OCI-LY7 (cell line): ENCODE results near the gene FTO.

Experiments
- EZH2phosphoT487 ChIP-seq: fragments of 200-600 bp; sonication (generic); IDR thresholded peaks from 2 replicates; pipeline ENCODE4 v1.6.1; 2018; ENCODE audit warnings: low read depth, borderline replicate concordance, mild to moderate bottlenecking, mixed run types, antibody characterized with exemption, low read length, moderate library complexity, mixed read lengths
- TF ChIP-seq, protein P1 (sequence below): fragments of 200-600 bp; sonication (generic); conservative IDR thresholded peaks from 2 replicates; pipeline ENCODE4 v1.5.1; 2014; ENCODE audit warnings: mild to moderate bottlenecking, antibody characterized with exemption, low read length, moderate library complexity, mixed read lengths

DNA sequence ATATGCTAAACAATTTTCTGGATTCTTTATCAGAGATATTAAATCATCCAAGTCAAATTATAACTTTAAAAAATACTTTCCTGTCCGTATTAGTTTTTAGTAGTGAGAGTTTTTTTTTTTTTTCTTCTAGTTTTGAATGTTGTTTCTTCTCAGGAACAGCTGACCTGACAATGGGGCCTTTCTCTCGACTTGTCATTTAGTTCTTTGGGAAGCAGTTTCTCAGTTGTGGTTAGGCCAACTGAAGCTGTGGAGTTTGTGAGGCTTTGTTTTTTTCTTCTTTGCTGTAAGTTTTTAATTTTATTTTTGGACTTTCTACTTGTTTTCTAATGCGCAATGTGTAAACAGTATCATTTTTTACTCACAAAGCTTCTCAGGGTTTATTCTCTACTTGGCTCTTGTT lies 140.8 kb downstream of the FTO start:
- TF ChIP-seq, protein P1, sequence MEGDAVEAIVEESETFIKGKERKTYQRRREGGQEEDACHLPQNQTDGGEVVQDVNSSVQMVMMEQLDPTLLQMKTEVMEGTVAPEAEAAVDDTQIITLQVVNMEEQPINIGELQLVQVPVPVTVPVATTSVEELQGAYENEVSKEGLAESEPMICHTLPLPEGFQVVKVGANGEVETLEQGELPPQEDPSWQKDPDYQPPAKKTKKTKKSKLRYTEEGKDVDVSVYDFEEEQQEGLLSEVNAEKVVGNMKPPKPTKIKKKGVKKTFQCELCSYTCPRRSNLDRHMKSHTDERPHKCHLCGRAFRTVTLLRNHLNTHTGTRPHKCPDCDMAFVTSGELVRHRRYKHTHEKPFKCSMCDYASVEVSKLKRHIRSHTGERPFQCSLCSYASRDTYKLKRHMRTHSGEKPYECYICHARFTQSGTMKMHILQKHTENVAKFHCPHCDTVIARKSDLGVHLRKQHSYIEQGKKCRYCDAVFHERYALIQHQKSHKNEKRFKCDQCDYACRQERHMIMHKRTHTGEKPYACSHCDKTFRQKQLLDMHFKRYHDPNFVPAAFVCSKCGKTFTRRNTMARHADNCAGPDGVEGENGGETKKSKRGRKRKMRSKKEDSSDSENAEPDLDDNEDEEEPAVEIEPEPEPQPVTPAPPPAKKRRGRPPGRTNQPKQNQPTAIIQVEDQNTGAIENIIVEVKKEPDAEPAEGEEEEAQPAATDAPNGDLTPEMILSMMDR: no peak
- no peak for TF ChIP-seq EZH2phosphoT487
